ENCODE measurements around the gene RNF144A.

RNF144A gene

DNA sequence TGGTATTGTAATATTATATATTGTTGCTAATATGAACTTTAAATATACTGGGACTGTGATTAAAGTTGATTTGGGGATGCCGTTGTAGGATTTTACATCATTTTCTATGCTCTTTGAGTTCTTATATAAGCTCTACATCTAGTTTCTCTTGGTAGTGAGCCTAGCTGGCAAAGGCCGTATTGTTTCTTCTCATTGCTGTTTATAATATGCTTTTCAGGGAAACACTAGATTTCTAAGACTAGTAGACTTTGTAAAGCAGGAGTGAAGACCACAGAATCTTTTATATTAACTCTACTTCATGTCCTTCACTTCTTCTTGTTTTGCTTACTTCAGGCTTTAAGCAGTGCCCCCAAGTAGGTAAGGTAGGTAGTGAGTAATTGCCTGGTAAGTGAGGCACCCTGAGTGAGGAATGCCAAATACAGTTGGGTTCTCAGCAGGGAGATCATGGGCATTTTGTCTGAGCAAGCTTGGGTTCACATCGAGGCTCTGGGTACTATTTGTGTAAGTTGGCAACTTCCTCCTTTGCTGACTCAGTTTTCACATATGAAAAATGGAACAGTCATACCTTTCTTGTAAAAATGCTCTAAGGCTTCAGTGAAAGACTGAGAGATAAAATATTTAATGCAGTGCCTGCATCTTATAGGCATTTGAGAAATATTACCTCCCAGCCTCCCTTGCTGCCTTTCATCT is 96.4 kb downstream of the RNF144A start:
- TF ChIP-seq, protein P1, sequence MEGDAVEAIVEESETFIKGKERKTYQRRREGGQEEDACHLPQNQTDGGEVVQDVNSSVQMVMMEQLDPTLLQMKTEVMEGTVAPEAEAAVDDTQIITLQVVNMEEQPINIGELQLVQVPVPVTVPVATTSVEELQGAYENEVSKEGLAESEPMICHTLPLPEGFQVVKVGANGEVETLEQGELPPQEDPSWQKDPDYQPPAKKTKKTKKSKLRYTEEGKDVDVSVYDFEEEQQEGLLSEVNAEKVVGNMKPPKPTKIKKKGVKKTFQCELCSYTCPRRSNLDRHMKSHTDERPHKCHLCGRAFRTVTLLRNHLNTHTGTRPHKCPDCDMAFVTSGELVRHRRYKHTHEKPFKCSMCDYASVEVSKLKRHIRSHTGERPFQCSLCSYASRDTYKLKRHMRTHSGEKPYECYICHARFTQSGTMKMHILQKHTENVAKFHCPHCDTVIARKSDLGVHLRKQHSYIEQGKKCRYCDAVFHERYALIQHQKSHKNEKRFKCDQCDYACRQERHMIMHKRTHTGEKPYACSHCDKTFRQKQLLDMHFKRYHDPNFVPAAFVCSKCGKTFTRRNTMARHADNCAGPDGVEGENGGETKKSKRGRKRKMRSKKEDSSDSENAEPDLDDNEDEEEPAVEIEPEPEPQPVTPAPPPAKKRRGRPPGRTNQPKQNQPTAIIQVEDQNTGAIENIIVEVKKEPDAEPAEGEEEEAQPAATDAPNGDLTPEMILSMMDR (IDR thresholded peaks at IDR 0.05; ENCODE audit: insufficient read depth, low read depth, low read length, missing control alignments), result no peak
- no peak overlapping the region for H3K4me3 ChIP-seq (ENCODE audit: low read depth, low read length)
- DNase-seq (ENCODE audit: low read depth), result no peak

DNA sequence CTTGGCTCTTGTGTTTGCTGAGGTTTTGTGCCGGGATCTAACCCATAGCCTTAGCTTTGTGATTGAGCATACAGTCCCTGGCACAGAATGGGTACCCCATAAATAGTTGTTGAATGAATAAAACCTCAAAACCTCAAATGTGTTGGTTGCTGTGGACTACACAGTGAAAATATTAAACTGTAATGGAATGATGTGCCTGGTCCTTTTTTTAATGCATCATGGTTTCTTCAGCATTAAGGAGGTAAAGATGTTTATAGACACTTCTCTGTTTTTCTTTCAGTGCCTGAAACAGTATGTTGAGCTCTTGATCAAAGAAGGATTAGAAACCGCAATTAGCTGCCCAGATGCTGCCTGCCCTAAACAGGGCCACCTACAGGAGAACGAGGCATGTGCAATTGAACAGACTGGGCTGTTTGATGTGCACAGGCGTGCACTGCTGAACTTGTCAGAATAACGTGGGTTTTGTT is 97.0 kb downstream of the RNF144A start:
- DNase-seq (ENCODE audit: low read depth), result peak; percentile 25
- H3K4me3 ChIP-seq (ENCODE audit: low read depth, low read length), result no peak overlapping the region
- TF ChIP-seq, protein P1 (IDR thresholded peaks at IDR 0.05; ENCODE audit: insufficient read depth, low read depth, low read length, missing control alignments), result peak; percentile 37

DNA sequence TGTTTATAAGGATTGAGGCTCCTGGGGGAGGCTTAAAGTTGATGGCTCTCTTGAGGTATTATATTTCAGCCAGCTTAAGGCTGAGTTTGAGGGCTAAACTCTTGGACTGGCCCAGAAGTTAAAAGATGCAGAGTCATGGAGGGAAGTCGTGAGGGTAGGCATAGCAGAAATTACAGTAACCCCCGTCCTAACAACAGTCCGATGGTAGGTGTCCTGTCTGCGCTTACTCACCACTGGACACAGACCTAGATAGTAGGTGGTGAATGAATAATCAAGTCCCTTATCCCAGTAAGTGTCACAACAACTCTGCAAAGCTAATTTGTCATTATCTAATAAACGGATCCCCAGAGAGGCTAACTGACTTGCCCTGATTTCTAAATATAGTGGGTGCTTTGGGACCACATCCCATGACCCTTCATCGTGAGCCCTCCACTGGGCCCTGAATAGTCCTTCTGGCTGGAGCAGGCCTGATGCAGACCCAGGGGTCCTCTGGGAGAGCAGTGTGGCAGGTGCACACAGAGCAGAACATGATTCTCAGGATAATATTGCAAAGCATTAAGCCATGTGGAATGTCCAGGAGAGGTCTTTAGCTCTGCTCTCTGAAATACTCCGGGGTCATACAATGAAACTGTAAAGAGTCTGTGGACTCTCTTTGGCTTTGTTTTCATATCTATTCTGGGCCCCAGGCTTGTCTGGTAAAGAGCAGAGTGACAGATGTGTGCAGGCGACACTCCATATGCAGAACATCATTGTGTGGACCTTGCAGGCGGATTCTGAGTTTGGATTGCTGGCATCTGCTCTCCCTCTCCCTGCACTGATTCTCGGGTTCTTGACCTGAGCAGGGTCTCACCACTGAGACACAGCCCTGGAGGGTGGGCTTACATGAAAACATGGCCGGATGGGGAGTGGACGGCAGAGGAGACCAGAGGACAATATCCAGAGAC is 98.1 kb downstream of the RNF144A start:
- no peak overlapping the region for H3K4me3 ChIP-seq (ENCODE audit: low read depth, low read length)
- DNase-seq (ENCODE audit: low read depth), result no peak
- TF ChIP-seq, protein P1 (IDR thresholded peaks at IDR 0.05; ENCODE audit: insufficient read depth, low read depth, low read length, missing control alignments), result no peak

DNA sequence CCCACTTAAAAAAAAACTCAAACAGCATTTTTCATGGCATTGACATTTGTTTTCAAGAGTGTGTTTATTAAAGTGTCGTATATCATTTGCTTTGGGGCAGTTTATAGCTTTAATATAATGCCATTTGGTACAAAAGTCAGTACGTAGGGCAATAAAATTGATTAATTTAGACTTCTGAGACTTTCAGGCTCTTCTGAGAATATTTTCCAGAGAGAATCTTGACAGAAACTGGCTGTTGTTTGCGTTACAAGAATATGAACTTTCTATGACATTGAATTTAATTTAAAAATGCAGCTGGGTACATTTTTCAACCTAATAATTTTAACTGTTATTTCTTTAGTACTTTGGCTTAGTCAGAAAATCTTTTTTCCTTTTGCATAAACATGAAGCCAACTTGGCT is 98.9 kb downstream of the RNF144A start:
- TF ChIP-seq, protein P1 (IDR thresholded peaks at IDR 0.05; ENCODE audit: insufficient read depth, low read depth, low read length, missing control alignments), result no peak
- H3K4me3 ChIP-seq (ENCODE audit: low read depth, low read length), result no peak overlapping the region
- DNase-seq (ENCODE audit: low read depth), result no peak

DNA sequence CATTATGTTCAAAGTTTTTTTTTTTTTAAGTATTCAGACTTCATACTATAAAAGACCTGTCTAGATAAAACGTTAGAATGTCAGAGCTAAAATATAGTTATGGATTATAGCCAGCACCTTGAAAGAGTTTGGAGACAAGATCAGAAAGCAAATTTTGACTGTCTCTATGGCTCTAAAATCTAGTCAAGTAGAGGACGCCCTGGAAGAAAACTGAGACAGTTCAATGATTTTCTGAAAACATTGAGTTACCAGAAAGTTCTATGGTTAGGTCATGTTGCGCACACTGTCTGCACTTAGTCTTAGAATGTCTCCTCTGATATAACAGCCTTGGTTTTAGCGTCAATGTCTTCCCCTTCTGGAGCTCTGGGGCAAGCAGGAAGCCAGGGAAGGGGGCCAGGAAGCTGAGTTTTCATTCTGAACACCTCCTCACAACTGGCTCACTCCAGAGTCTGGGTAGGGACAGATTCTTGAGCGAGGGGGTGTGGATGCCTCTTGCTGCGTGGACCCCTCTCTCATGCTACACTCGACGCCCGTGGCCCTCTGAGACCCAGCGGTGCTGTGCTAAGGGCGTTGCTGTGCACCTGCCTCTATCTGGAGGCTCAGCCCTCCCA is 99.5 kb downstream of the RNF144A start:
- TF ChIP-seq, protein P1 (IDR thresholded peaks at IDR 0.05; ENCODE audit: insufficient read depth, low read depth, low read length, missing control alignments), result no peak
- DNase-seq (ENCODE audit: low read depth), result no peak
- no peak overlapping the region for H3K4me3 ChIP-seq (ENCODE audit: low read depth, low read length)

DNA sequence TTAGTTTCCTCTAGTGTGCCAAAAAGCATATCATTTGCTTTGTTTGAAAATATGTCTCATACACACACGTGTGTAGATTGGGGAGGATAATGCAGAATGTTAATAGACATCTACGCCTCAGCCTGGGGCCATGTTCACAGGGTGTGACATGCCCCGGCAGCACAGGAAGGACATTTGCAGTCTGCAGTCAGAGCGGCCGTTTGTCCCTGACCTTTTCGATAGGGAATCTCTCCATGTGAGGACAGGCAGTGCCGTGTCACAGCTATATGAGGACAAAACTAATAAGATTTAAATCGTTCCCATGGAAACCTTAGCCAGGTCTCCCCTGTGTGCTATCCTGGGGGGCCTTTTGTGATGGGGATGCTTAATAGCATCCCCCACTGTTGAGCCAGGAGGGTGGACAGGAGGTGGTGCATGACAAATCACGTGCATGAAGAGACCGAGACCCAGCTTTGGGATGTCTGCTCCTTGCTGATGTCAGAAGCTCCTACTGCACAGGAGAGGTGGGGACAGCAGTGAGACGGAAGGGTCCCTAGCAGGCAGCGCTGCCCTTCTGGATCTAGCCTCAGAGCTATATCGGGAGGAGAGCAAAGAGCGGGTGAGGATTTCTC is 100.6 kb downstream of the RNF144A start:
- TF ChIP-seq, protein P1 (IDR thresholded peaks at IDR 0.05; ENCODE audit: insufficient read depth, low read depth, low read length, missing control alignments), result no peak
- H3K4me3 ChIP-seq (ENCODE audit: low read depth, low read length), result no peak overlapping the region
- no peak for DNase-seq (ENCODE audit: low read depth)

Measured in GM12865 (cell line).